OCI-LY1 (cell line): ENCODE measurements around the gene PCSK5.

Source experiments
- EZH2 ChIP-seq: fragments of 200-600 bp; sonication (generic), shearing (Covaris generic); IDR thresholded peaks from 2 replicates; pipeline ENCODE4 v1.8.0; 2017; ENCODE audit warnings: borderline replicate concordance, mixed run types, mild to moderate bottlenecking, antibody characterized with exemption, low read length, moderate library complexity, mixed read lengths
- TF ChIP-seq, protein P1 (sequence below): fragments of 200-600 bp; sonication (generic), shearing (Covaris generic); IDR thresholded peaks from 2 replicates; pipeline ENCODE4 v1.5.1; 2017; ENCODE audit warnings: mild to moderate bottlenecking, antibody characterized with exemption, low read length, moderate library complexity, mixed read lengths

DNA sequence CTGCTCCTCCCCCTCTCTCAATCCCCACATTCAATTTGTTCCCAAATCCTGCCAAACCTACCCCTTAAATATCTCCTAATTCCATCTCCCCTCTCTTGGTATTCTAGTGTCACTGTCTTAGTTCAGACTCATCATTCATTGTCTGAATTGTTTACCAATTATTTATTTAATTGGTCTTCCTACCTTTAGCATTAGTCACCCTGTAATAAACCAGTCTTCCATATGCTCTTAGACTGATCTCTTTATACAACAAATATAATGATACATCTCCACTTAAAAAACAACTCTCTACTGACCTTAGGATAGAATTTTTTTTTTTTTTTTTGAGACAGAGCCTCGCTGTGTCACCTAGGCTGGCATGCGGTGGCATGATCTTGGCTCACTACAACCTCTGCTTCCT is 452.4 kb downstream of the PCSK5 start:
- TF ChIP-seq, protein P1, sequence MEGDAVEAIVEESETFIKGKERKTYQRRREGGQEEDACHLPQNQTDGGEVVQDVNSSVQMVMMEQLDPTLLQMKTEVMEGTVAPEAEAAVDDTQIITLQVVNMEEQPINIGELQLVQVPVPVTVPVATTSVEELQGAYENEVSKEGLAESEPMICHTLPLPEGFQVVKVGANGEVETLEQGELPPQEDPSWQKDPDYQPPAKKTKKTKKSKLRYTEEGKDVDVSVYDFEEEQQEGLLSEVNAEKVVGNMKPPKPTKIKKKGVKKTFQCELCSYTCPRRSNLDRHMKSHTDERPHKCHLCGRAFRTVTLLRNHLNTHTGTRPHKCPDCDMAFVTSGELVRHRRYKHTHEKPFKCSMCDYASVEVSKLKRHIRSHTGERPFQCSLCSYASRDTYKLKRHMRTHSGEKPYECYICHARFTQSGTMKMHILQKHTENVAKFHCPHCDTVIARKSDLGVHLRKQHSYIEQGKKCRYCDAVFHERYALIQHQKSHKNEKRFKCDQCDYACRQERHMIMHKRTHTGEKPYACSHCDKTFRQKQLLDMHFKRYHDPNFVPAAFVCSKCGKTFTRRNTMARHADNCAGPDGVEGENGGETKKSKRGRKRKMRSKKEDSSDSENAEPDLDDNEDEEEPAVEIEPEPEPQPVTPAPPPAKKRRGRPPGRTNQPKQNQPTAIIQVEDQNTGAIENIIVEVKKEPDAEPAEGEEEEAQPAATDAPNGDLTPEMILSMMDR = no peak
- TF ChIP-seq EZH2 = no peak
